OCI-LY3 (cell line): Measurements from ENCODE around the gene RAD51B.

Source experiments
- H2AFZ ChIP-seq: fragments of 200-600, 300-600 bp; shearing (Covaris generic); 2 replicates; pipeline ENCODE4 v1.6.0; 2014; ENCODE audit warnings: antibody characterized with exemption, low read depth, low read length
- H3K27ac ChIP-seq: fragments of 200-600, 300-600 bp; sonication (generic); 2 replicates; pipeline ENCODE4 v1.5.1; 2014; ENCODE audit warnings: mild to moderate bottlenecking, low read length, moderate library complexity, mixed read lengths
- H3K27me3 ChIP-seq: fragments of 200-600, 300-600 bp; sonication (generic); 2 replicates; pipeline ENCODE4 v1.6.1; 2014; ENCODE audit warnings: low read depth, low read length, mixed read lengths
- H3K36me3 ChIP-seq: fragments of 200-600, 300-600 bp; sonication (generic); replicated peaks from 2 replicates; pipeline ENCODE3; 2014; ENCODE audit warnings: low read depth, low read length, mixed read lengths
- H3K4me1 ChIP-seq: fragments of 300-600, 200-600 bp; sonication (generic); 2 replicates; pipeline ENCODE4 v1.6.1; 2014; ENCODE audit warnings: low read length, mixed read lengths
- H3K4me2 ChIP-seq: fragments of 200-600, 300-600 bp; sonication (generic); 2 replicates; pipeline ENCODE4 v1.6.1; 2014; ENCODE audit warnings: low read length, mixed read lengths
- H3K4me3 ChIP-seq: fragments of 300-600, 200-600 bp; sonication (generic); 2 replicates; pipeline ENCODE4 v1.5.1; 2014; ENCODE audit warnings: antibody characterized with exemption, mild to moderate bottlenecking, low read length, moderate library complexity
- H3K79me2 ChIP-seq: fragments of 300-600, 200-600 bp; shearing (Covaris generic); 2 replicates; pipeline ENCODE4 v1.6.1; 2014; ENCODE audit warnings: mild to moderate bottlenecking, low read length, mixed read lengths
- H3K9ac ChIP-seq: fragments of 300-600, 200-600 bp; shearing (Covaris generic); 2 replicates; pipeline ENCODE4 v1.6.0; 2014; ENCODE audit warnings: mild to moderate bottlenecking, low read length, moderate library complexity
- H3K9me3 ChIP-seq: fragments of 200-600, 300-600 bp; shearing (Covaris generic); 2 replicates; pipeline ENCODE4 v1.6.1; 2014; ENCODE audit warnings: low read length, mixed read lengths; ENCODE audit not compliant: insufficient read depth
- H4K20me1 ChIP-seq: fragments of 200-600, 300-600 bp; sonication (generic); 2 replicates; pipeline ENCODE4 v1.6.1; 2016; ENCODE audit warnings: low read length, mixed read lengths; ENCODE audit not compliant: insufficient read depth
- CTCF ChIP-seq: fragments of 200-600, 300-600 bp; sonication (generic); IDR thresholded peaks from 2 replicates; pipeline ENCODE4 v1.5.1; 2014; ENCODE audit warnings: antibody characterized with exemption, low read length, low read depth
- EZH2phosphoT487 ChIP-seq: fragments of 200-600 bp; shearing (Covaris generic); IDR thresholded peaks from 2 replicates; pipeline ENCODE4 v1.6.1; 2018; ENCODE audit warnings: antibody characterized with exemption, mixed run types, low read depth

Gene RAD51B

GRCh38 chr14:68509188-68509983 is 689.8 kb downstream of the RAD51B start:
- H3K9ac ChIP-seq = no peak overlapping the region
- H2AFZ ChIP-seq = no peak overlapping the region

GRCh38 chr14:68510201-68511128 is 690.9 kb downstream of the RAD51B start:
- H3K27ac ChIP-seq = no peak overlapping the region
- no peaks in the 10 kb centered on the region for H3K79me2 ChIP-seq
- no peaks in the 10 kb centered on the region for H3K27me3 ChIP-seq
- H3K9ac ChIP-seq = no peak overlapping the region
- TF ChIP-seq EZH2phosphoT487 (no peak), CTCF (no peak)
- H3K36me3 ChIP-seq = no peaks in the 10 kb centered on the region
- H3K4me2 ChIP-seq = no peak overlapping the region
- H3K9me3 ChIP-seq = no peaks in the 10 kb centered on the region
- peaks cover 62% of the 10 kb centered on the region for H3K4me1 ChIP-seq
- H4K20me1 ChIP-seq = no peaks in the 10 kb centered on the region
- no peak overlapping the region for H2AFZ ChIP-seq
- no peak overlapping the region for H3K4me3 ChIP-seq

More at GRCh38 chr14:68509188-68509983, 689.8 kb downstream of the RAD51B start:
- H4K20me1 ChIP-seq = no peaks in the 10 kb centered on the region
- no peak overlapping the region for H3K27ac ChIP-seq
- TF ChIP-seq CTCF (no peak), EZH2phosphoT487 (no peak)
- H3K9me3 ChIP-seq = no peaks in the 10 kb centered on the region
- no peaks in the 10 kb centered on the region for H3K27me3 ChIP-seq
- peaks cover 64% of the 10 kb centered on the region for H3K4me1 ChIP-seq
- H3K4me3 ChIP-seq = no peak overlapping the region
- H3K4me2 ChIP-seq = no peak overlapping the region
- H3K36me3 ChIP-seq = no peaks in the 10 kb centered on the region
- H3K79me2 ChIP-seq = no peaks in the 10 kb centered on the region

GRCh38 chr14:68511129-68512047 is 691.8 kb downstream of the RAD51B start:
- no peaks in the 10 kb centered on the region for H3K27me3 ChIP-seq
- no peaks in the 10 kb centered on the region for H3K36me3 ChIP-seq
- TF ChIP-seq EZH2phosphoT487 = no peak
- TF ChIP-seq CTCF = no peak
- H3K4me1 ChIP-seq = peaks cover 53% of the 10 kb centered on the region
- no peaks in the 10 kb centered on the region for H4K20me1 ChIP-seq
- H3K79me2 ChIP-seq = no peaks in the 10 kb centered on the region
- H2AFZ ChIP-seq = no peak overlapping the region
- no peaks in the 10 kb centered on the region for H3K9me3 ChIP-seq
- H3K4me3 ChIP-seq = no peak overlapping the region
- no peak overlapping the region for H3K9ac ChIP-seq
- H3K4me2 ChIP-seq = no peak overlapping the region
- H3K27ac ChIP-seq = no peak overlapping the region
